ENCODE data around the gene NR1I2. TPM values are rescaled to one million over a fixed set of nuclear protein-coding genes. Genes with fewer than 3 reads are reported as not detected.

NR1I2 gene
- total RNA-seq, 4 donors from 2014 or later, result not detected

GRCh38 chr3:119769394-119770149, 12.3 kb upstream of the NR1I2 start:
- no peak overlapping the region for H3K4me3 ChIP-seq (ENCODE audit: low read depth, poor library complexity, severe bottlenecking)
- intact Hi-C loops (cut with DNase I; ENCODE audit: low total_unique reads), result no loop called here
- TF ChIP-seq CTCF (IDR thresholded peaks at IDR 0.05) (no peak), POLR2A (IDR thresholded peaks at IDR 0.05) (no peak)
- WGBS, 2 donors, result 62 to 66% methylated on average over 8 of the region's 8 CpGs
- peak in 1 of 2 donors; percentile 40 for DNase-seq (ENCODE audit: low spot score in 2 of 2)

- no peak for DNase-seq (ENCODE audit: low spot score in 2 of 2)
- TF ChIP-seq CTCF (IDR thresholded peaks at IDR 0.05) (no peak), POLR2A (IDR thresholded peaks at IDR 0.05) (no peak)
- no peak overlapping the region for H3K4me3 ChIP-seq (ENCODE audit: low read depth, poor library complexity, severe bottlenecking)
- intact Hi-C loops (cut with DNase I; ENCODE audit: low total_unique reads), result no loop called here
- whole genome bisulfite sequencing, 2 donors, result 32 to 39% methylated on average over 2 of the region's 2 CpGs
Measured at GRCh38 chr3:119774444-119774843, 7.5 kb upstream of the NR1I2 start.

GRCh38 chr3:119776304-119776703, 5.6 kb upstream of the NR1I2 start:
- 29 to 74% methylated on average over 1 of the region's 1 CpG for WGBS, 2 donors
- H3K4me3 ChIP-seq (ENCODE audit: low read depth, poor library complexity, severe bottlenecking), result no peak overlapping the region
- DNase-seq (ENCODE audit: low spot score in 2 of 2), result no peak
- intact Hi-C loops (cut with DNase I; ENCODE audit: low total_unique reads), result no loop called here
- TF ChIP-seq CTCF (IDR thresholded peaks at IDR 0.05) (no peak), POLR2A (IDR thresholded peaks at IDR 0.05) (no peak)

GRCh38 chr3:119778176-119778575, 3.7 kb upstream of the NR1I2 start:
- no peak overlapping the region for H3K4me3 ChIP-seq (ENCODE audit: low read depth, poor library complexity, severe bottlenecking)
- TF ChIP-seq CTCF (IDR thresholded peaks at IDR 0.05), result no peak
- no peak for TF ChIP-seq POLR2A (IDR thresholded peaks at IDR 0.05)
- no peak for DNase-seq (ENCODE audit: low spot score in 2 of 2)
- intact Hi-C loops (cut with DNase I; ENCODE audit: low total_unique reads), result no loop called here
- 96 to 98% methylated on average over 1 of the region's 1 CpG for WGBS, 2 donors

- no peak for TF ChIP-seq CTCF (IDR thresholded peaks at IDR 0.05)
- no peak for TF ChIP-seq POLR2A (IDR thresholded peaks at IDR 0.05)
- no peak for DNase-seq (ENCODE audit: low spot score in 2 of 2)
- intact Hi-C loops (cut with DNase I; ENCODE audit: low total_unique reads), result no loop called here
- 75 to 81% methylated on average over 2 of the region's 2 CpGs for WGBS, 2 donors
- H3K4me3 ChIP-seq (ENCODE audit: low read depth, poor library complexity, severe bottlenecking), result no peak overlapping the region
Measured at GRCh38 chr3:119778811-119779210, 3.1 kb upstream of the NR1I2 start.

All from lower leg skin (tissue), 4 donors.